Nephron (organoid): ENCODE data around the gene NTRK3.

ENCODE experiments used
- H3K27ac Mint-ChIP-seq, 3 experiments: 2 replicates each; pipeline ENCODE4 v1.8.0; 2020; ENCODE audit warnings: mixed read lengths in 3 of 3, mild to moderate bottlenecking in 2 of 3, moderate library complexity in 1 of 3
- H3K27me3 Mint-ChIP-seq: 2 replicates; pipeline ENCODE4 v1.8.0; 2021; ENCODE audit warnings: low read depth, mild to moderate bottlenecking, moderate library complexity, mixed read lengths
- H3K36me3 Mint-ChIP-seq: 2 replicates; pipeline ENCODE4 v1.8.0; 2020; ENCODE audit warnings: low read depth, mixed read lengths
- H3K4me1 Mint-ChIP-seq: 2 replicates; pipeline ENCODE4 v1.8.0; 2020; ENCODE audit warnings: mixed read lengths
- H3K4me3 Mint-ChIP-seq, 3 experiments: 2 replicates each; pipeline ENCODE4 v1.8.0; 2020; ENCODE audit warnings: mild to moderate bottlenecking in 3 of 3, mixed read lengths in 3 of 3, moderate library complexity in 2 of 3
- H3K9me3 Mint-ChIP-seq: 2 replicates; pipeline ENCODE4 v1.8.0; 2020; ENCODE audit warnings: mixed read lengths
- TF ChIP-seq, protein P1 (sequence below), 3 experiments: fragments of 200-600 bp; sonication (generic); IDR thresholded peaks; one replicate each; pipeline ENCODE4 v1.5.0; 2021; ENCODE audit warnings: antibody characterized with exemption in 3 of 3; ENCODE audit not compliant: unreplicated experiment in 3 of 3

The NTRK3 gene

GRCh38 chr15:88241060-88241459, 15.5 kb downstream of the NTRK3 start:
- Mint-ChIP-seq H3K27me3 (peaks cover 21% of the 10 kb centered on the region), H3K9me3 (peaks cover 7% of the 10 kb centered on the region), H3K36me3 (no peaks in the 10 kb centered on the region), H3K4me1 (peaks cover 10% of the 10 kb centered on the region), H3K4me3 (no peak overlapping the region), H3K27ac (no peak overlapping the region)
- TF ChIP-seq, protein P1, sequence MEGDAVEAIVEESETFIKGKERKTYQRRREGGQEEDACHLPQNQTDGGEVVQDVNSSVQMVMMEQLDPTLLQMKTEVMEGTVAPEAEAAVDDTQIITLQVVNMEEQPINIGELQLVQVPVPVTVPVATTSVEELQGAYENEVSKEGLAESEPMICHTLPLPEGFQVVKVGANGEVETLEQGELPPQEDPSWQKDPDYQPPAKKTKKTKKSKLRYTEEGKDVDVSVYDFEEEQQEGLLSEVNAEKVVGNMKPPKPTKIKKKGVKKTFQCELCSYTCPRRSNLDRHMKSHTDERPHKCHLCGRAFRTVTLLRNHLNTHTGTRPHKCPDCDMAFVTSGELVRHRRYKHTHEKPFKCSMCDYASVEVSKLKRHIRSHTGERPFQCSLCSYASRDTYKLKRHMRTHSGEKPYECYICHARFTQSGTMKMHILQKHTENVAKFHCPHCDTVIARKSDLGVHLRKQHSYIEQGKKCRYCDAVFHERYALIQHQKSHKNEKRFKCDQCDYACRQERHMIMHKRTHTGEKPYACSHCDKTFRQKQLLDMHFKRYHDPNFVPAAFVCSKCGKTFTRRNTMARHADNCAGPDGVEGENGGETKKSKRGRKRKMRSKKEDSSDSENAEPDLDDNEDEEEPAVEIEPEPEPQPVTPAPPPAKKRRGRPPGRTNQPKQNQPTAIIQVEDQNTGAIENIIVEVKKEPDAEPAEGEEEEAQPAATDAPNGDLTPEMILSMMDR (IDR thresholded peaks at IDR 0.05; ENCODE audit: unreplicated experiment in 3 of 3) = no peak

DNA sequence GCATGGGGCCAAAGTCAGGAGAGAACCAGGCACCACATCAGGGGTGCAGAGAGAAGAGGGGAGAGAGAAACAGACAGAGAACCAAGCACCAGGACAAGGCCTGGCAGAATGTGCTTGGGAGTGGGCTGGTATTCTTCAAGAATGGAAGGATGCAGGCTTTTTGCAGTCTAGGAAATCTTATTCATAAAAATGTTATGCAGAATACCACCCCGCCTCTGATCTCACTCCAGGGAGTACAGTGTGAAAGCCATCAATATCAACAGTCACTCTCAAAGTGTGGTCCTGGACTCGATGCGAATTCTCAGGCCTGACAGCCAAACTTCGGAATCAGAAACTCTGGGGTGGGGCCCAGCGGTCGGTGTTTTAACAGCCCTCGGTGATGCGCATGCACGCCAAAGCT, 16.9 kb downstream of the NTRK3 start:
- Mint-ChIP-seq H3K27me3 (peaks cover 21% of the 10 kb centered on the region), H3K4me1 (no peaks in the 10 kb centered on the region), H3K9me3 (peaks cover 7% of the 10 kb centered on the region), H3K27ac (no peak overlapping the region), H3K36me3 (no peaks in the 10 kb centered on the region), H3K4me3 (no peak overlapping the region)
- TF ChIP-seq, protein P1 (IDR thresholded peaks at IDR 0.05; ENCODE audit: unreplicated experiment in 3 of 3) = no peak

DNA sequence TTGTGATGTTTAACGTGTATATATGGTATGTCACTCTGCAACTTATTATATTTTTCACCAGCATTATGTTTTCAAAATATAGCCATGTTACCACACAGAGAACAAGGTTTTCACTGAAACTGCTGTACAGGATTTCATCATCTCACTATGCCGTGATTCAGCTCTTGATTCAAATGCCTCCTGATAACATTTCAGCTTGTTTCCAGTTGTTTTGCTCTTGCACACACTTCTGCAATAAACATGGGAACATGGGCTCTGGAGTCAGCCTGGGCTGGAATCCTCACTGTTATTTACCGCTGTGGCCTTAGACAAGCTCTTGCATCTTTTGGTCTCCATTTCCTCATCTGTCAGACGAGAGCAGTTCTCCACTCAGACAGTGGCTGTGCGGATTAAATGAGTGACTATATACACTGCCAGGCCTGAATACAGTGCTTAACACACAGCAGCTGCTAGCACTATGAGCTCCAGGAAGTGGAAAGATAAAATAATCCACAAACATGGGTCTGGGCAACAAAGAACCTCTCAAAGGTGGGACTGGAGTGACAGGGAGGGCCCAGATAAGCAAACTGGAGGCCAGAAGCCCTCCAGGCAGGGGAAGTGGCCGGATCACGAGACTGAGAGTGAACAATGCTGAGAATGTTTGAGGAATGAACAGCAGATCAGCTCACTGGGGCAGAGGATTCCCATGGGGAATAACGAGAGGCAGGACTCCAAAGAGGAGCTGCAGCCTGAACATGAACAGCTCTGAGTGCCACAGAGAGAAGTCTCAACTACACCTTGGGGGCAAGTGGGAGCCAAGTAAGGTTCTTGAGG, 17.7 kb downstream of the NTRK3 start:
- H3K36me3 Mint-ChIP-seq = no peaks in the 10 kb centered on the region
- H3K27me3 Mint-ChIP-seq = peaks cover 21% of the 10 kb centered on the region
- H3K4me3 Mint-ChIP-seq = no peak overlapping the region
- TF ChIP-seq, protein P1 (IDR thresholded peaks at IDR 0.05; ENCODE audit: unreplicated experiment in 3 of 3) = no peak
- no peaks in the 10 kb centered on the region for H3K4me1 Mint-ChIP-seq
- peaks cover 7% of the 10 kb centered on the region for H3K9me3 Mint-ChIP-seq
- no peak overlapping the region for H3K27ac Mint-ChIP-seq

- Mint-ChIP-seq H3K36me3 (no peaks in the 10 kb centered on the region), H3K4me3 (no peak overlapping the region), H3K27me3 (peaks cover 31% of the 10 kb centered on the region), H3K27ac (no peak overlapping the region), H3K4me1 (no peaks in the 10 kb centered on the region), H3K9me3 (peaks cover 7% of the 10 kb centered on the region)
- TF ChIP-seq, protein P1 (IDR thresholded peaks at IDR 0.05; ENCODE audit: unreplicated experiment in 3 of 3) = no peak
These were observed 21.8 kb downstream of the NTRK3 start for GRCh38 chr15:88234711-88235110.

DNA sequence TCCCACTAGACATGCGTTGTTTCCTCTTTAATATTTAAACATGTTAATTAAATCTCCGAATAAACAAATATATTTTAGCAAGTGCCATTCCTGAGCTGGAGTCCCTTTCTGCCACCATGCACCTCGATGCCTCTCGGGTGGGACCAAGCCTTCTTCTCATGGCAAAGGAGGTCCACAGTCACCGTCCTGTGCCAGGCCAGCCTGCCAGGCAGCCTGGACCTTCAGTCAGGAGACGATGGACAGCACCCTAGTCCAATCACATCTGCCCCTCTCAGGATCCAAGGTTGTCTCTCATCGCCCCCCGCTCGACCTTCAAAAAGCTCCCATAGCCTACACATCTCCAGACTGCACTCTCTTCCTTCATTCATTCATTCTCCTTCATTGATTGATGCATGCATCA, 22.6 kb downstream of the NTRK3 start:
- Mint-ChIP-seq H3K36me3 (no peaks in the 10 kb centered on the region), H3K27me3 (peaks cover 26% of the 10 kb centered on the region), H3K4me1 (no peaks in the 10 kb centered on the region), H3K27ac (peak overlapping the region in 1 of 3 experiments; percentile 78), H3K9me3 (peaks cover 7% of the 10 kb centered on the region), H3K4me3 (no peak overlapping the region)
- TF ChIP-seq, protein P1 (IDR thresholded peaks at IDR 0.05; ENCODE audit: unreplicated experiment in 3 of 3) = no peak

DNA sequence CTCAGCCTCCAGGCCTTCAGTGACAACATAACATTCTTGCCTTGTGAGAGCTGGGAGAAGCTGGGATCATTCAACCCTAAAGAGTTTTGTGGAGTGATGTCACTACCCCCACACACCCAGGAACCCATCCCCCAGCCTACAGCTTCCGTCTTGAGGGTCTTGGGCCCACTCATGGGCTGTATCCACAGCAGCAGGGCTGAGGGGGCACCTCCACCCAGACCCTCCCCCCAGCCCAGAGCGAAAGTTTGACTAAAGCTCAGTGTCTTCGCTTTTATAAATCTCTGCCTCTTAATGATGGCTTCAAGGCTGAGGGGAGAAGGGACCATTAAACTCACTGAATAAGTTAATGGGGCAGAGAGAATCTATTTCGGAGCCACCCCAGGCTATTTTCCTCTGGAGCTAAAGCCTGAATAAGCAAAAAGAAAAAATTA, 23.8 kb downstream of the NTRK3 start:
- no peaks in the 10 kb centered on the region for H3K36me3 Mint-ChIP-seq
- TF ChIP-seq, protein P1 (IDR thresholded peaks at IDR 0.05; ENCODE audit: unreplicated experiment in 3 of 3) = no peak
- no peaks in the 10 kb centered on the region for H3K4me1 Mint-ChIP-seq
- peak overlapping the region in 1 of 3 experiments; percentile 78 for H3K27ac Mint-ChIP-seq
- peaks cover 27% of the 10 kb centered on the region for H3K27me3 Mint-ChIP-seq
- H3K9me3 Mint-ChIP-seq = peaks cover 5% of the 10 kb centered on the region
- no peak overlapping the region for H3K4me3 Mint-ChIP-seq
